GM19099 (cell line): ENCODE measurements around the gene GPR180.

Experiments used
- POLR2A ChIP-seq: IDR thresholded peaks from 3 replicates; pipeline ENCODE4 v1.6.1; 2011; ENCODE audit warnings: low read depth; ENCODE audit not compliant: insufficient read length; ENCODE audit errors: extremely low read depth

The GPR180 gene

DNA sequence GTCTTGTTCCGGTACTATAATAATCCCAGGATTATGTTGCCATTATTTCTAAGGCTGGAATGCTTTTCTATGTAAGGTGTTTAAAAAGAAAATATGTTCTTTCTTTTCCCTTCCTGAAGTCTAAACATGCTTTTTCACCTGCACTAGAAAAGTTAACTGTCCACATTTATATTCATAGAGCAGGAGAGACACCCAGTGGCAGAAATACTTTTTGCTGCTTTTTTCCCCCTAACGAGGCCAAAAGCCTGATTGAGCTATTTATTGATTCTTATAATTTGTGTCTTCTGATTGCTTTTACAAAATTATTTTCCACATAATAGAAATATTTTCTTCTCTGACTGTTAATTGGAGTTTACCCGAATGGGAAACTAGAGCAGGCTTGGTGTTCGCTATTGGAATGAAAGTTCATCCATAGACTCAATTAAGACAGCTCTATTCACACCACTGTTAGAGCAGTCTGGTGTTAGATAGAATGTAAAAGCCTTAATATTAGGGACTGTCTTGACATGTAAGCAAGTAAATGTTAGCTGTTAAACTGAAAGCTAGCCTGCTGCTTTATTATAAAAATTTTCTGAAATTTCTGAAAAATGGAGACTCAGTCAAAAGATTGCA, 15.8 kb downstream of the GPR180 start:
- no peak for TF ChIP-seq POLR2A

DNA sequence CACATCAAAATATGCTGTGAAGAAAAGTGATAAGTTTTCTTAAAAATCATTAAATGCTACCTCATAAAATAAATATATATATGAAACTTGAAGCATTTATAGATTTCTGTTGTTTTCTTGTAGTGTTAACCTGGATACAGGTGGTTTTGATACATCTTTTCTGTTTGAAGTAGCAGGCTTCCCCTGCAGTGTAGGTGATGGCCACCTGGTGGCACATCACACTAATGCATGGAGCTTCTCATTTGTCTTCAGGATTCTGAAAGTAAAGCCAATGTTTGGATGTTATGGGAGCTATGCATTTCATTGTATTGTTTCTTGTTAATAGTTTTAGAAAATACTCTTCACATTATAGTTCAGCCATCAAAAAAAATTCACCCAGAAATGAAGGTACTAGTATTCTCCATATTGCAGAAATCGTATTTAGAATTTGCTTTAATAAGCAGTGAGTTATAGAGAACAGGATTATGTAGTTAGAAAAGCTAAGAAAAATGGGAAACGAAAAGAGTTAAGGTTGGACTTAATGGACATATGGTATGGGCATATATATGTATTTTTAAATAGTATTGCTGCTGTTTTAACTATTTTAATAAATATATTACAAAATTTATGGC, 18.7 kb downstream of the GPR180 start:
- TF ChIP-seq POLR2A: no peak

DNA sequence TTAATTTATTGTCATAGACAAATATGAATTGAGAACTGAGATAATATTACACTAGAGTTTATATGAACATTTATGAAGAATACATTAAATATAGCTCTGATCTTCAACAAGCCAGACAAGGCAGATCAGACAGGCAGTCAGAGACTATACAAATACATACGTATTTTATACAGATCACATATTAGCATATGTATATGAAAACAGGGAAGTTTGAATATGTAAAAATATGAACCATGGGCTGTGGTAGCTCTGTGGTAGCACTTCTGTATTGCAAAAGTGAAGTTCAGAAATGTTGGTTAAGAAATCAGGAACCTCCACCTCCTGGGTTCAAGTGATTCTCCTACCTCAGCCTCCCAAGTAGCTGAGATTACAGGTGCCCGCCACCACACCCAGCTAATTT, 20.7 kb downstream of the GPR180 start:
- TF ChIP-seq POLR2A: no peak

DNA sequence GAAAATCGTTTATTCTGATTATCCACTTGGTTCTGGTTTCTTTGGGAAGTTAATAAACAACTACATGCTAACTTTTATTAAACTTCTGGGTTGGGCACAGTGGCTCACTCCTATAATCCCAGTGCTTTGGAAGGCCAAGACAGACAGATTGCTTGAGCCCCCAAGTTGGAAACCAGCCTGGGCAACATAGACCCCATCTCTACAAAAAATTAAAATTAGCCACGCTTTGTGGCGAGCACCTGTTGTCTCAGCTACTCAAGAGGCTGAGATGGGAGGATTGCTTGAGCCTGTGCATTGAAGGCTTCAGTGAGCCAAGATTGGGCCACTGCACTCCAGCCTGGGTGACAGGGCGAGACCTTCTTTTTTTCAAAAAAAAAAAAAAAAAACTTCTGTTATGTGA, 21.7 kb downstream of the GPR180 start:
- no peak for TF ChIP-seq POLR2A

DNA sequence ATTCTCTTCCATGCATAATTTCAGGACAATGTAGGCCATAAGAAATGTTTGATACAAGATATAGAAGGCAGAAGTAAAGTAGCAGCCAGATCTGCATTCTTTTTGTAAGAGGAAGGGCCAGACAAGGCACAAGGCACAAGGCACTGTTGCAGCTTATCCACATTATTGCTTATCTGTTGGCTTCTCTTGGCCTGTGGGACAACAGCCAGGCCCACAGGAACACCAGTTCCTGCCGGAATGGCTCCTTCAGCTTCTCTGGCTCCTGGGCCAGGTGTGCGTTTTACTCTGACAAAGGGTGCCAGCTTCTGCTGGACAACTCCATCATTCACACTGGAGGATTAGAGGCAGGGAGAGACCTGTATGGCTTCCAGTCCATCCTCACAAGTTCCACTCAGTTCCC, 29.2 kb downstream of the GPR180 start:
- TF ChIP-seq POLR2A: no peak

DNA sequence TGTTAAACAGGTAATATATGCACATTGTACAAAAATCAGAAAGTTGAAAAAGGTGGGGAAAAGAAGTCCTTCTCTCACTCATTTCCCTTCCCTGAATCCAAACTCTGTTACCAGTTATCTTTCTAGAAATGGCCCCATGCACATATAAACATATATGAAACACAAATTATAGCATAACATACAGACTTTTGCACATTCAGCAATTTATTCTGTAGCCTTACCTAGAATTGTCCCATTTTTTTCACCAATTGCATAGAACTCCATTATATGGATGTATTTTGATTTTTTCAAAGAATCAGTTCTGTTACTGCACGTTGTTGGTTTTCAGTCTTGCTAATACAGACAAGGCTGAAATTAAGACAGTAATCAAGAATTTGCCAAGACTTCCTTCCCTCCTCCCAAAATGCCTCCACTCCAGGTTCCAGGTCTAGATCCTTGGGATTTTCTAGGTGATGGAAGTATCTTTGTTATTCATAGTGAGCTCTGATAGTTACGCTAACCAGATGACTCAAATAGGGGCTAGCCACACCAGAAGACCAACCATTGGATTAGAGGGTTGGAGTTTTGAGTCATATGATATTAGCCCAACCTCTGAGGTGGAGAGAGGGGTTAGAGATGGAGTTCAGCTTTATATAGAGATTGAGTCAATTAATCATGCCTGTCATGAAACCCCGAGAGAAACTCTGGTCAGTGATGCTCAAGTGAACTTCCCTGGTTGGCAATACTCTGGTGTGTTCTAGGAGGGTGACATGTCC, 30.7 kb downstream of the GPR180 start:
- no peak for TF ChIP-seq POLR2A

DNA sequence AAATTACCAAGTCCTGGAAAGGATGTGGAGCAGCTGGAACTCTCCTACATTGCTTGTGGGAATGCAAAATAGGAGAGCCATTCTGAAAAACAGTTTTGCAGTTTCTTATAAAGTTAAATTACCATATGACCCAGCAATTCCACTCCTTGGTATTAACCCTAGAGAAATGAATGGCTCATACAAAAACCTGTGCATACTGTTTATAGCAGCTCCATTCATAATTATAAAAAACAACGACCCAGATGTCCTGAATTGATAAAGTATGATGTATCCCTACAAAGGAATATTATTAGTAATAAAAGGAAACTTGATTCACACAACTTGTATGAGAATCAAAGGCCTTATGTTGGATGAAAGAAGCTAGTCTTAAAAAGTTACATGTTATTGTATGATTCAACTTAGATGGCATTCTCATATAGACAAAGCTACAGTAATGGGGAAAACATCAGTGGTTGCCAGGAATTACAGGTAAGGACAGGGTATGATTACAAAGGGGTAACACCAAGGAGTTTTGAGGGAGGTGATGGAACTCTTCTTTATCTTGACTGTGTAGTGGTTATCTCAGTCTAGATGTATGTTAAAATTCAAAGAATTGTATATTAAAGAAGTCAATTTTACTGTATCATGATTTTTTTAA, 35.4 kb downstream of the GPR180 start:
- no peak for TF ChIP-seq POLR2A

DNA sequence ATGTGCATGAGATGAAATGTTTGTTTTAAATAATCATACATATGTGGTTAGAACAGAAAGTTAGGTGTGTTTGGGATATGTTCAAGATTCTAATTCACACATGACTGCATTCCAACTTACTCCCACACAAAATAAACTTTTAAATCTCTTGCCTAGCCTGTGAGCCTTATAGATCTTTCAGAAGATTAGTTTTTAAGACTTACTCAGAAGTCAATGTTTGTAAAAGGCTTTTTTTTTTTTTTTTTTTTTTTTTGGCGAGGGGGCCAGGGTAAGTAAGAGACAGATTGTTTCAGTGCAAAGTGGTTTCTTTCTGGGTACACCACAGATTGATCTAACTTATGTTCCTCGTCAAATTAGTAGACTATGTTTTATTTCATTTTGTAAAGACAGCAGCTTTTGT, 39.1 kb downstream of the GPR180 start:
- no peak for TF ChIP-seq POLR2A

DNA sequence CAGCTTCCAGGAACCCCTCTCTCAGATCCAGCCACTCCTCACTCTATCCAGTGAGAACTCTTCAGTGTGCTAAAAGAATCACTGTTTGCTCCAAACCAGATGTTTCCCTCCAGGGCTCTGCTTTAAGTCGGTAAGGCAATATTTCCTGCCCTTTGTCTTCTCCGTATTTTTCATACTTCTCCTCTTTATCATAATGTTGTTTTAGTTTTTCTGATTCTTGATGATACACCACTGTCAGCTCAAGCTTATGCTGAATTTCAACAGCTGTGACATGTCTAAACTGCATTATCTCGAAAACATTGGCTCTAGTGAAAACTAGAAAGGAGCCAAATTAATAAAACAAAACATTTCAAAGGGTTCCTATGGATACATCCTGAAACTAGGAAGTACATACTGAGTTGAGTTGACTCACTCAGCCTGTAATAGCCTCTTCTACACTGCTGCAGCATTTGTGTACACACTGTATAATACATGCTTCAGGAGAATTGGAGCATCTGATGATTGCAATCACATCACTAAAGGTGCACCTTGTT, 39.8 kb downstream of the GPR180 start:
- TF ChIP-seq POLR2A: no peak

DNA sequence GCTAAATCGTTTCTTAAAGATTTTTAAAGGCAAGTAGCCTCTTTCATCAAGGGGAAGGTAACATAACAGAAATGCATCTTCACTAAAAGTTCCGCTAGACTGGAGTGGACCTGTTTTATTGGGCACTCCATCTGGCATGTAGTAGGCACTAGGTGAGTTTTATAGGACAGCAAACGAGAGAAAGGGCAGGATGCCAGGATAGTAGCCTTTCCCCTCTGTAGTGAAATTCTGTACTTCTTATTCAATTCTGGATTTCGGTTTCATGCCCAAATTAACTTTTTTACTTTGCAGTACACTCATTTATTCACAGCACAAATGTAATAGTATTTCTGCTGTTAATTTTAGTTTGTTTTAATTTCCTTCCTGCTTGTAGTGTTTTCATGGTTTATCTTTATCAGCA, 45.2 kb downstream of the GPR180 start:
- no peak for TF ChIP-seq POLR2A

DNA sequence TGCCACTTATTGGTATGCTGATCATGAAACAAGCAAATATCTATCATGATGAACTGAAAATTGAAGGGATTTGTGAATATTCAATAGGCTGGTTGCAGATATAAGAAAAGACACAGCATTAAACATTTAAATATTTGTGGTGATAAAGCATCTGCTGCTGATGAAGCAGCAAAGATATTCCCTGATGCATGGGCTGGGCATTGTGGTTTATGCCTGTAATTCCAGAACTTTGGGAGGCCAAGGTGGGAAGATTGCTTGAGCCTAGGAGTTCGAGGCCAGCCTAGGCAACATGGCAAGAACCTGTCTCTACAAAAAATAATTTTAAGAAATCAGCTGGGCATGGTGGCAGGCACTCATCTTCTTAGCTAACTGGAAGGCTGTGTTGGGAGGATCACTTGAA, 54.5 kb downstream of the GPR180 start:
- TF ChIP-seq POLR2A: no peak

DNA sequence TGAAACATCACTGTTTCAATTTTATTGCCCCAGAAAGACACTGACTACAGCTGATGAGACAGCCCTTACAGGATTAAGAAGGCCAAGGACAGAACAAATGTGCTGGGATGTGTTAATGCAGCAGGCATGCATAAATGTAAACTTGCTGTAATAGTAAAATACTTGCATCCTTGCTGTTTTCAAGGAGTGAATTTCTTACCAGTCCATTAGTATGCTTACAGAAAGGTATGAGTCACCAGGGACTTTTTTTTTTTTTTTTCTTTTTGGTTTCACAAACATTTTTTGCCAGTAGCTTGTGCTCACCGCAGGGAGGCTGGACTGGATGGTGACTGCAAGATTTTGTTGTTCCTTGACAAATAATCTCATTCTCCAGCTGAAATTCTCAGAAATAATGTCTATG, 55.1 kb downstream of the GPR180 start:
- no peak for TF ChIP-seq POLR2A

DNA sequence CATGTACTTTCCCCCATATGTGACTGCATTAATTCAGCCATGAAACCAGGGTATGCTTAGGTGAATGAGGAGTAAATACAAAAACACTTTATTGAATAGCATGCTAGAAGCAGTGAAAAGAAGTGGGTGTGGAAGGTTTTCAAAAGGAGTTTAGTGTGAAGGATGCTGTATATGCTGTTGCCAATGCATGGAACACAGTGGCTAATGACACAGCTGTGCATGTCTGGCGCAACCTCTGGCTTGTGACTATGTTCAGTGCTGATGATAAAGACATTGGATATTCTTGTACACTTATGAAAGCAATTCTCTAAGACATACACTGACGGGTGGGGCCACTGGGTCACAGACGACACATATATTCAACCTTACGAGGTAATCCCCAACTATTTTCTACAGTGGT, 55.5 kb downstream of the GPR180 start:
- TF ChIP-seq POLR2A: no peak

DNA sequence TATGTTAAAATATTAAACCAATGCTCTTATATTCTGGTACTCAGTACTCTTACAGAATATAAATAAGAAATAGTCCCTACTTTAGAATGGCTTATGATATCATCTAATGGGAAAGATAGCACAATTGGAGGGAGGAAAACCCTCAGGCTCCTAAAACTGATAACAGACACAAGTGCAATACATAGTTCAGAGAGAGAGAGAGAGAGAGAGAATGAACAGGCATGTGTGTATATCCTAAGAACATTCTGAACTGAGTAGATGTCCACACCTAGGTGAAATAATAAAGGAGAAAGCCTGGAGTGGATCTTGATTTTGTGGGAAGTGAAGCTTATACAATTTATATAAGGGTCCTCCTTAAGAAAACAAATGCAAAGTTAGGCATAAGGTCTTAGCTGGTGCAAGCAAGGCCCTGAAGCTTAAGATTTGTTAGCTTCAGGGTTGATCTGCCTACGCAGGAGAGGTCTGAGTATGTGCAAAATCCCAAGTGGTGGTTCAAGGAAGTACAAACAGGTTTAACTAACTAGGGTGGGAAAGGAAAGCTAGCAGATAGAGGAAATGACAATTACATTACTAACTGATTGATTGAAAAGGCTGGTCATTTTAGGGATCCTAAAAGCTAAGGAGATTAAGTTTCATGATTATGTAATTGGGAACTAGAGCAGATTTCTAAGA, 57.4 kb downstream of the GPR180 start:
- no peak for TF ChIP-seq POLR2A

DNA sequence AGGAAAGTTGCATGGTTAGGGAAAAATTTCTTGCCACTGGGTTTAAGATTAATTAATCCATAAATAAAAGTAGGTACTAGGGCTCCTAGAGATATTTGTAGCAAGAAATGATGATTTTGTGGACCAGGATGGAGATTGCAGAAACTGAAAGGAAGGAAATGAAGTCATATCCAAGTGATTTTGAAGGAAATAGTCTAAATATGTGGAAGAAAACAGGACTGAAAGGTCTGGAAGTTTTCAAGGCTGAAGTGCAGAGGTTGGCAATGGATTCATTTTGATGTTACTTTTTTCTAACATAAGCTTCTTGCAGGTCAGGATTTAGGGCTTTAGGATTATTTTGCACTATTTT, 57.9 kb downstream of the GPR180 start:
- TF ChIP-seq POLR2A: no peak

DNA sequence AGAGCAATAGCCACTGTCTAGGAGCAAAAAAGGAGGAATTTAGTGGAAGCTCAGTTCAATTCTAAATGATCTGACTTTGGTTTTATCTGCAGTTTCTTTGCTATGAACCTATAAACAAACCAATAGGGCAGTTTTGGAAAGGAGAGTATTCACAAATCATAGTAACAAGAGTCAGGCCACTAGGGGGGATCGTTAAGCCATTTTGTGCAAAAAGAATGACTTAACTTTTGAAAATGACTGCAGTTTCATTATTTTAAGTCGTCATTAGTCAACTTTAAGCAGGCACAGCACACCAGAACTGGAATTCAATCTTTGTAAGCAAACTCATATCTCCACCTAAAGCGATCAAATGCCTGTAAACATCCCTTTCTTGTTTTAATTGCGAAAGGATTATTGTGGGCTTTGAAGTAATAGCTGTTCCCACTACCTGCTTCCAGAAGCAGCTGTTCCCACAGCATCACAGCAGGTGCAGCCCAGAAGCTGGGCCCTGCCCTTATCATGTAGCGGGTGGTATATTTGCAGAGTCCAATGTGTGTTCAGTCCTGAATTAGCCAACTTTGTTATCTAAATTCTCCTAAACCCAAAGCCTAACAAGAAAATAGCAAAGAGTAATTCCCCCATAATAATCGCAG, 59.2 kb downstream of the GPR180 start:
- no peak for TF ChIP-seq POLR2A

DNA sequence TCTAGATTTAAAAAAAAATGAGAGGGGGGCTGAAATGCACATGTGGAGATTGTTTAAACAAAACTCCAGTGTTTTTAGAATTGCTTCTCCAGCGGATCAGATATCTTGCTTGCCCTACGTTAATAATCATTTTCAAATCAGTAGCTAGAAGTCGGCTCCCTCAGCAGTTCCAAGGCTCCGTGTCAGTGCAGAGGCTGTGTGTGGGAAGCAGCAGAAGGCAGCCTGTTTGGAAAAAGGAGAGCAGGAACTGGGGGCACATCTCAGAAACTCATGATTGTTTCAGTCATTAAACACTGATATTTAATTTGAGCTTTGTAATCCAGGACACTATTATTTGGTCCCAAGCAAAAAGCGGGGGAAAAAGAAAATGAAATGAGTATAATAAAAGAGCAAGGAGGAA, 59.7 kb downstream of the GPR180 start:
- no peak for TF ChIP-seq POLR2A
